ENCODE measurements around the gene NPTX1.

NPTX1 gene

GRCh38 chr17:80439499-80439898 is 36.9 kb downstream of the NPTX1 start:
- no peaks in the 10 kb centered on the region for H3K4me1 Mint-ChIP-seq (ENCODE audit: low read depth)
- no peaks in the 10 kb centered on the region for H3K9me3 Mint-ChIP-seq
- no peak overlapping the region for H3K27ac Mint-ChIP-seq
- H3K36me3 Mint-ChIP-seq (ENCODE audit: low read depth) = no peaks in the 10 kb centered on the region
- no peak overlapping the region for H3K4me3 Mint-ChIP-seq
- H3K27me3 Mint-ChIP-seq = no peaks in the 10 kb centered on the region

GRCh38 chr17:80438806-80439205 is 37.6 kb downstream of the NPTX1 start:
- Mint-ChIP-seq H3K27ac (no peak overlapping the region), H3K4me3 (no peak overlapping the region), H3K4me1 (ENCODE audit: low read depth) (no peaks in the 10 kb centered on the region), H3K27me3 (no peaks in the 10 kb centered on the region), H3K36me3 (ENCODE audit: low read depth) (no peaks in the 10 kb centered on the region), H3K9me3 (no peaks in the 10 kb centered on the region)

- no peak overlapping the region for H3K27ac Mint-ChIP-seq
- H3K4me3 Mint-ChIP-seq = no peak overlapping the region
- H3K36me3 Mint-ChIP-seq (ENCODE audit: low read depth) = no peaks in the 10 kb centered on the region
- no peaks in the 10 kb centered on the region for H3K27me3 Mint-ChIP-seq
- H3K4me1 Mint-ChIP-seq (ENCODE audit: low read depth) = no peaks in the 10 kb centered on the region
- H3K9me3 Mint-ChIP-seq = no peaks in the 10 kb centered on the region
These were observed 38.9 kb downstream of the NPTX1 start for GRCh38 chr17:80437532-80437931.

GRCh38 chr17:80433916-80434666 is 42.3 kb downstream of the NPTX1 start:
- H3K4me1 Mint-ChIP-seq (ENCODE audit: low read depth) = no peaks in the 10 kb centered on the region
- H3K27ac Mint-ChIP-seq = no peak overlapping the region
- no peaks in the 10 kb centered on the region for H3K9me3 Mint-ChIP-seq
- no peak overlapping the region for H3K4me3 Mint-ChIP-seq
- H3K27me3 Mint-ChIP-seq = no peaks in the 10 kb centered on the region
- H3K36me3 Mint-ChIP-seq (ENCODE audit: low read depth) = no peaks in the 10 kb centered on the region

- Mint-ChIP-seq H3K27me3 (no peaks in the 10 kb centered on the region), H3K9me3 (no peaks in the 10 kb centered on the region)
These were observed 43.4 kb downstream of the NPTX1 start for GRCh38 chr17:80432961-80433550.

GRCh38 chr17:80432350-80432955 is 44.0 kb downstream of the NPTX1 start:
- no peaks in the 10 kb centered on the region for H3K27me3 Mint-ChIP-seq
- no peaks in the 10 kb centered on the region for H3K9me3 Mint-ChIP-seq
- no peak overlapping the region for H3K27ac Mint-ChIP-seq

More at GRCh38 chr17:80432961-80433550, 43.4 kb downstream of the NPTX1 start:
- H3K4me1 Mint-ChIP-seq (ENCODE audit: low read depth) = no peaks in the 10 kb centered on the region
- no peaks in the 10 kb centered on the region for H3K36me3 Mint-ChIP-seq (ENCODE audit: low read depth)
- no peak overlapping the region for H3K27ac Mint-ChIP-seq
- no peak overlapping the region for H3K4me3 Mint-ChIP-seq

GRCh38 chr17:80431246-80432195 is 44.9 kb downstream of the NPTX1 start:
- no peaks in the 10 kb centered on the region for H3K36me3 Mint-ChIP-seq (ENCODE audit: low read depth)
- H3K27me3 Mint-ChIP-seq = no peaks in the 10 kb centered on the region
- H3K4me3 Mint-ChIP-seq = no peak overlapping the region
- no peak overlapping the region for H3K27ac Mint-ChIP-seq
- H3K9me3 Mint-ChIP-seq = no peaks in the 10 kb centered on the region
- H3K4me1 Mint-ChIP-seq (ENCODE audit: low read depth) = peaks cover 7% of the 10 kb centered on the region

More at GRCh38 chr17:80432350-80432955, 44.0 kb downstream of the NPTX1 start:
- Mint-ChIP-seq H3K36me3 (ENCODE audit: low read depth) (no peaks in the 10 kb centered on the region), H3K4me1 (ENCODE audit: low read depth) (no peaks in the 10 kb centered on the region), H3K4me3 (no peak overlapping the region)

- peaks cover 13% of the 10 kb centered on the region for H3K4me1 Mint-ChIP-seq (ENCODE audit: low read depth)
- no peak overlapping the region for H3K4me3 Mint-ChIP-seq
- no peak overlapping the region for H3K27ac Mint-ChIP-seq
- no peaks in the 10 kb centered on the region for H3K27me3 Mint-ChIP-seq
- no peaks in the 10 kb centered on the region for H3K9me3 Mint-ChIP-seq
- no peaks in the 10 kb centered on the region for H3K36me3 Mint-ChIP-seq (ENCODE audit: low read depth)
These were observed 45.8 kb downstream of the NPTX1 start for GRCh38 chr17:80430446-80431245.

- H3K36me3 Mint-ChIP-seq (ENCODE audit: low read depth) = no peaks in the 10 kb centered on the region
- H3K27me3 Mint-ChIP-seq = no peaks in the 10 kb centered on the region
- no peak overlapping the region for H3K4me3 Mint-ChIP-seq
- peaks cover 13% of the 10 kb centered on the region for H3K4me1 Mint-ChIP-seq (ENCODE audit: low read depth)
- H3K27ac Mint-ChIP-seq = no peak overlapping the region
- H3K9me3 Mint-ChIP-seq = no peaks in the 10 kb centered on the region
These were observed 46.8 kb downstream of the NPTX1 start for GRCh38 chr17:80429356-80430275.

GRCh38 chr17:80428796-80429195 is 47.6 kb downstream of the NPTX1 start:
- H3K9me3 Mint-ChIP-seq = no peaks in the 10 kb centered on the region
- H3K4me3 Mint-ChIP-seq = no peak overlapping the region
- no peak overlapping the region for H3K27ac Mint-ChIP-seq
- H3K4me1 Mint-ChIP-seq (ENCODE audit: low read depth) = peaks cover 18% of the 10 kb centered on the region
- H3K27me3 Mint-ChIP-seq = no peaks in the 10 kb centered on the region
- H3K36me3 Mint-ChIP-seq (ENCODE audit: low read depth) = no peaks in the 10 kb centered on the region

- H3K27ac Mint-ChIP-seq = no peak overlapping the region
- H3K9me3 Mint-ChIP-seq = no peaks in the 10 kb centered on the region
These were observed 48.0 kb downstream of the NPTX1 start for GRCh38 chr17:80428363-80428762.

GRCh38 chr17:80427366-80428282 is 48.8 kb downstream of the NPTX1 start:
- Mint-ChIP-seq H3K36me3 (ENCODE audit: low read depth) (no peaks in the 10 kb centered on the region), H3K27me3 (no peaks in the 10 kb centered on the region), H3K27ac (no peak overlapping the region), H3K9me3 (no peaks in the 10 kb centered on the region), H3K4me1 (ENCODE audit: low read depth) (peaks cover 18% of the 10 kb centered on the region), H3K4me3 (no peak overlapping the region)

More at GRCh38 chr17:80428363-80428762, 48.0 kb downstream of the NPTX1 start:
- H3K4me1 Mint-ChIP-seq (ENCODE audit: low read depth) = peaks cover 18% of the 10 kb centered on the region
- H3K27me3 Mint-ChIP-seq = no peaks in the 10 kb centered on the region
- H3K4me3 Mint-ChIP-seq = no peak overlapping the region
- no peaks in the 10 kb centered on the region for H3K36me3 Mint-ChIP-seq (ENCODE audit: low read depth)
